Dermis microvascular lymphatic vessel endothelial cell (primary cell): Measurements from ENCODE around the gene TNFRSF12A. TPM values are rescaled to one million over a fixed set of nuclear protein-coding genes. Genes with fewer than 3 reads are reported as not detected.

ENCODE experiments used
- DNase-seq, 2 donors: peaks; one replicate each; pipeline versions ENCODE4 v3.0.0 to v3.0.0-alpha.2; 2010; ENCODE audit warnings: low read depth in 2 of 2
- total RNA-seq: library from RNA; depleted of rRNA; stranded (reverse); fragments of >200 nt; gene quantifications from 2 replicates; pipeline ENCODE4 v1.2.1, GENCODE V29; 2014

TNFRSF12A gene
- total RNA-seq, 1 donor from 2014 or later: 39.8 TPM

DNA sequence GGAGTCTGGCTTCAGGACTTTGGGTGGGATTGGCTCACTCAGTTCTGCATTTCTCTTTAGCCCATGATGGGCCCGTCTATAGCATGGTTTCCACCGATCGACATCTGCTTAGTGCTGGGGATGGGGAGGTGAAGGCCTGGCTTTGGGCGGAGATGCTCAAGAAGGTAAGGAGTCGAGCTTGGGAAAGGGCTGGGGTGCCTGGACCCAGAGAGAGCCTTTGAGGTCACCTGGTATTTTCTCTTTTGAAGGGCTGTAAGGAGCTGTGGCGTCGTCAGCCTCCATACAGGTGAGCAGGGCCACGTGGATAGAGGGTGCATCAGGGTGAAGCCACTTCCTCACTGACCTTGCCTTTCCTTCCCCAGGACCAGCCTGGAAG lies 5.8 kb downstream of the TNFRSF12A start:
- DNase-seq: no peak

DNA sequence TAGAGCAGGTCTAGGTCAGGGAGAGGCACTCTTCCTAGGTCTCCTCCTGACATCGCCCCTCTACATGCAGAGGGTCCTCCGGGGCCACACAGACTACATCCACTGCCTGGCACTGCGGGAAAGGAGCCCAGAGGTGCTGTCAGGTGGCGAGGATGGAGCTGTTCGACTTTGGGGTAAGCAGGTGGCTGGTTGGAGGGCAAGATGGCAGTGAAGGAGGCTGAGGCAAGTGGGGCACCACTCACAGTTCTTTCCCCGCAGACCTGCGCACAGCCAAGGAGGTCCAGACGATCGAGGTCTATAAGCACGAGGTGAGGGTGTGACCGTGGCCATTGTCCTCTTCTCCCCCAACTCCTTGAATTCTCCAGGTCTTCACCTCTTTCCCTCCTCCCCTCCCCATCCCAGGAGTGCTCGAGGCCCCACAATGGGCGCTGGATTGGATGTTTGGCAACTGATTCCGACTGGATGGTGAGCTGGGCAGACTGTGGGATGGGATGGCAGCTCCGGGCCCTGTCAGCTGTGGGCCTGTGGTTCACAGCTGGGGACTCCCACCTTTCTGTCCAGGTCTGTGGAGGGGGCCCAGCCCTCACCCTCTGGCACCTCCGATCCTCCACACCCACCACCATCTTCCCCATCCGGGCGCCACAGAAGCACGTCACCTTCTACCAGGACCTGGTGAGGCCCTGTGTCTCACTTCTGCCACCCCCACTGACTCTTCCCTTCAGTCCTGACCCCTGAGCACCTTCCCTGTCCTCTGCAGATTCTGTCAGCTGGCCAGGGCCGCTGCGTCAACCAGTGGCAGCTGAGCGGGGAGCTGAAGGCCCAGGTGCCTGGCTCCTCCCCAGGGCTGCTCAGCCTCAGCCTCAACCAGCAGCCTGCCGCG lies 6.7 kb downstream of the TNFRSF12A start:
- no peak for DNase-seq

DNA sequence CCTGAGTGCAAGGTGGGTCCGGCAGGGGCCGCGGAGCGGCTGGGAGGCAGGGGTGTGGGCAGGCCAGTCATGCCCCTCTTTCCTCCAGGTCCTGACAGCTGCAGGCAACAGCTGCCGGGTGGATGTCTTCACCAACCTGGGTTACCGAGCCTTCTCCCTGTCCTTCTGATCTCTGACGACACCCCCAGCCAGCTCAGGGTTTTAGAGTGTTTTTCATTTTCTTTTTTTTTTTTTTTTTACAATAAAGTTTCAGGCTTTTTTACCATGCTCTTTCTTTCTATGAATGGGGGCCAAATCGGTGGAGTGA lies 7.3 kb downstream of the TNFRSF12A start:
- DNase-seq: no peak

DNA sequence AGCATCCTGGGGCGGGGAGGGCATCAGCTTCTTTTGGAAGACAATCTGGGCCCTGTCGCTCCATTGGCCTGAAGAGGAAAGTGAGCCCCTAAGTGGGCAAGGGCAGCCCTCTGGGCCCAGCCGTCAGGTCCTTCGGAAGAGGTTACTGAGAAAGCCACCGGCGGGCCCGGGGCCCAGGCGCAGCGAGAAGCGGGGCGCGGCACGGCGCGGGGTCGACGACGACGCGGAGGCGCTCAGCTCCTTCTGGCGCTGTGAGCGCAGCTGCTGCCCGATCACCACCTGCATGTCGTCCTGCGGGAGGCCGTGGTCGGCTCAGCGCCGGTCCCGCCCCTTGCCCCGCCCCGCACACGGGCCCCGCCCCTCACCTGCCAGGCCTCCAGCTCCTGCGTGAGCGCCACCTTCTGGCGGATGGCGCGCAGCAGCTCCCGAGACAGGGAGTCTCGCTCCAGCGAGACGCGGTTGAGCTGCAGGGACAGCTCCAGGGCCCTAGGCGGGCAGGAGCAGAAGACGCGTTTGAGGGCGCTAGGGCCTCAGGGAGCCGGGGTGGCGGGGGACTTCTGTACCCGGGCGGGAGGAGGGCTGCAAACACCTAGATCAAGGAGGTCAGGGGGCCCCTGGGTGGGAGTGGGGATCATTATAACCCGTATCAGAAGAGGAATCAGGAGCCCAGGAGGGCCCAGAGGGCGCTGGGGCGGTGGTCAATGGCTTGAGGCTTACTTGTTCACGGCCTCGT lies 8.0 kb downstream of the TNFRSF12A start:
- DNase-seq: peak; percentile 43 to 80

DNA sequence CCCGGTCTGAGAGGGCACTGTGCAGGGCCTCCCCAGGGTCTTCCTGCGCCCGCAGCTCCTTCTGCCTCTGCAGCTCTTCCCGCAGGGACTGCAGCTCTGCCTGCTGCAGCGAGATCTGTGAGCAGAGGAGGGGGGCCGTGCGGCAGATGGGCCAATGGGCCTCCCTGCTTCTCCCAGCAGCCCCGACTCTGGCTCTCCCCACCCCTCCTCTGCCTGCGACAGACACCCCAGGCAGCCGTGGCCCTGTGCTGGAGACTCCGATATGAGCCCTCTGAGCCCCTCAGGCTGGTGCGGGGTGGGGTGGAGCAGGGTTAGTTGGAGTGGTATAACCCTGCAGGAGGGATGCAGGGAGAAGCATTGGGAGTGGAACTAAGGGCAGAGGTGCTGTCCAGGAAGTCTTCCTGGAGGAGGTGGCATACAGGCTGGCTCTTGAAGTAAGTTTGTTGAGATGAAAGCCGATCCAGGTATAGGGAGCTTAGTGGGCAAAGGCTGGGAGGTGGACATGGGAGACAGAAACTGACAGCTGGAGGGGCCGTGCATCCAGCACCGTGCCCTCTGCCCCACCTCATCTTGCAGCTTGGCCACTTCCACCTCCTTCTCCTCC lies 8.7 kb downstream of the TNFRSF12A start:
- no peak for DNase-seq

DNA sequence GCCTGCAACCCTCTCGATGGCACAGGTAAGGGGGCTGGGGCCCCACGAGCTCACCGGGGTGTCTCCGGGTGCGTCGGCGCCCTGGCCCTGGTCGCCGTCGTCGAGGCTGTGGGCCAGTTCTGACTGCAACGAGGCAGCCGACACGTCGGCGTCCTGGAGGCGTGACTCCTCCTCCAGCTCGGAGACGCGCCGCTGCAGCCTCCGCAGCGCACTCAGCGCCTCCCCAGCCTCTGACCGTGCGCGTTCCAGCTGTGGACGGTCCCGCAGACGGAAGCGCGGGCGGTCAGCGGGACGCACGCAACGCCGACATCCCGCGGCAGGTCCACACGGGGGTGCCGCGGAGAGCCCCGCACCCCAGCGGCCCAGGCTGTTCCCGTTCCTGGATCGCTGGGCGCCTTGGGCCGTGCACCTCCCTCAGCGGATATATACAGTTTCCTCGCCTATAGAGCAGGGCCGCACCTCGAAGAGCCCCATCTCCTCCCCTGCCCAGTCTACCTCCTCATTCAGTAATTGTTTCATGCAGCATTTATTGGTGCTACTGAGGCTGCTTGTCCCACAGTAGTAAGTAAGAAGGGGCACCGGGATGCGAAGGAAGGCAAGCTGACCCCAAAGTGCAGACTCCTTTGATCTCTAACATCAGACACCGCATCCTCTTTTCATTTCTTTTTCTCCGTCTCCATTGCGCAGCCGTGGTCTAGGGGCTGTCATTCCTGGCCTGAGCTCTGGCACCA lies 9.5 kb downstream of the TNFRSF12A start:
- no peak for DNase-seq

DNA sequence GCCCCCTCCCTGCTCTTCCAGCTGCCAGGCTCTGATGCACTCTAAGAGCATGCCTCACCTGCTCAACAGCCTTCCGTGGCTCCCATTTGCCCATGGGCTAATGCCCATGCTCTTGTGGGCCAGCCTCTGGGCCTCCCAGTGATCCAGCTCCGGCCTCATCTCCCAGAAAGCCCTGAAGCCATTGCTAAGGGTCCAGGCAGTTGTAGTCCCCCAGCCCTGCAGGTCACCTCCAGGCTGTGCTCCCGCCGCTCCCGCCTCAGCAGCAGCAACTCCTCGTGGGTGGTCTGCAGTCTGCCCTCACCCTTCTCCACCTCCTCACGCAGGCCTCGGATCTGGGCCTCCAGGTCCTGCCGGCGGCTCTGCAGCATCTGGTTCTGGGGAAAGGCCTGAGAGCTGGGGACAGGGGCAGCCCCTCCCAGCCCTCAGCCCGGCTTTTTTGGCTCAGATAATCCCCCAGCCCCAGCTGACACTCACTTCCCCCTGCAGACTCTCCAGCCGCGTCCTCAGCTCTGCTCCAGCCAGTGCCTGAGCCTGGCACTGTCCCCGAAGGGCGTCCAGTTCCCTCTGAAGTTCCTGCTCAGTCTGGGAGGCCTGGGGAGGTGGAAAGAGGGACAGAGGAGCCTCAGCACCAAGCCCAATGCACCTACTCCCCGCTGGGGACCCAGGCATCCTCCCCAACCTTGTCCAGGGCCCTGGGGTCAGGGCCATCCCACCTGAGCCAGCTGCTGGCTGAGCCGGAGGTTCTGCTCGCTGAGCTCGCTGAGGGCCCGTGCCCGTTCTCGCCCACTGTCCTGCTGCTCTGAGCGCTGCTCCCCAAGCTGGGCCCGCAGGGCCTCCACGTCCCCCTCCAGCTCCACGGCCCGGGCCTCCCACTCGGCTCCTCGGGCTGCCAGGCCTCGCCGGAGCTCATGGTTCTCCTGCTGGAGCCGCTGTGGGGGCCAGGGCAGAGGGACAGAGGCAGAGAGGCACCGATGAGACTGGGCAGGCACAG lies 10.3 kb downstream of the TNFRSF12A start:
- no peak for DNase-seq

DNA sequence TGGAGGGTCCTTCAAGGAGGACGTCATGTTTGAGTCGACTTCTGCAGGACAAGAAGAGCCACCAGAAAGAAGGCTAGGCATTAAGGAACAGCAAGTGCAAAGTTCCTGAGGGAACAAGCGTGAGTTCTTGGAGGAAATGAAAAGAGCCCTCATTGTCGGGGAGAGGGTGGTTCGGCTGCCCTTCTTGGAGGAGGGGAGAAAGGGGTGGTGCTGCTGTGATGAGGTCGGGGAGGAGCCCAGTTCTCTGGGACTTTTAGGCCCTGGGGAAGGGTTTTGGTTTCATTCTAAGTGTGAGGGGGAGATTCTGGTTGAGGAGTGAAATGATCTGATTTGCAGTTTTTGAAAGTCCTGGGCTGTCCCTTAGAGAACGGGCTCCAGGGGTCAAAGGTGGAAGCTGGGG lies 12.5 kb downstream of the TNFRSF12A start:
- no peak for DNase-seq

DNA sequence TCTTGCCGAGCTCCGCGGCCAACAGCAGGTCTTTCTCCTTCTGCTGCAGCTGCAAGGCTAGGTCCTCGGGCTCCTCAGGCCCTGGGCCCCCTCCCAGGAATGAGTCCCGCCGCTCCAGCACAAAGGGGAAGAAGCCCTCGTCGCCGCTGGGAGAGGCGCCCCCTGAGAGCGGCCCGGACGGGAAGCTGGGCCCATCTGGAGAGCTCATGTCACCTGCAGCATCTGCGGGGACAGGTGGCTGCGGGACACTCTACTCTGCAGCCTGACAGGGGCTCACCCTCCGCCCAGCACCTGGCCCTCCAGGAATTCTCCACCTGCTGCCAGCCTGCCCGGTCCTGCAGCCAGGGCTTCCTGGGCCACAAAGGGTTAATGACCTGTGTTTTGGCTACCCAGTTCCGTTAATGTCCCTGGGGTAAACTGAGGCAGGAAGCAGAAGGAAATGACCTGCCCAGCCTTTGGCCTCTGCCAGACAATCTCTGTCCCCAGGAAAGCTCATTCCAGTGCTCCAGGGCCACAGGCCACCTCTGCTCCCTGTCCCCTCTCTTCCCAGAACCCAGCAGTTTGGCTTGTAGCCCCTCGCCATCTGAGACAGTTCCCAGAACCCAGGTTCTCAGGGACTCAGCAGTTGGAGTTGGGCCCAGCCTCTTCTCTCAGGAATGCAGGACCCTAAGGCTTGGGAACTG lies 15.3 kb downstream of the TNFRSF12A start:
- no peak for DNase-seq

DNA sequence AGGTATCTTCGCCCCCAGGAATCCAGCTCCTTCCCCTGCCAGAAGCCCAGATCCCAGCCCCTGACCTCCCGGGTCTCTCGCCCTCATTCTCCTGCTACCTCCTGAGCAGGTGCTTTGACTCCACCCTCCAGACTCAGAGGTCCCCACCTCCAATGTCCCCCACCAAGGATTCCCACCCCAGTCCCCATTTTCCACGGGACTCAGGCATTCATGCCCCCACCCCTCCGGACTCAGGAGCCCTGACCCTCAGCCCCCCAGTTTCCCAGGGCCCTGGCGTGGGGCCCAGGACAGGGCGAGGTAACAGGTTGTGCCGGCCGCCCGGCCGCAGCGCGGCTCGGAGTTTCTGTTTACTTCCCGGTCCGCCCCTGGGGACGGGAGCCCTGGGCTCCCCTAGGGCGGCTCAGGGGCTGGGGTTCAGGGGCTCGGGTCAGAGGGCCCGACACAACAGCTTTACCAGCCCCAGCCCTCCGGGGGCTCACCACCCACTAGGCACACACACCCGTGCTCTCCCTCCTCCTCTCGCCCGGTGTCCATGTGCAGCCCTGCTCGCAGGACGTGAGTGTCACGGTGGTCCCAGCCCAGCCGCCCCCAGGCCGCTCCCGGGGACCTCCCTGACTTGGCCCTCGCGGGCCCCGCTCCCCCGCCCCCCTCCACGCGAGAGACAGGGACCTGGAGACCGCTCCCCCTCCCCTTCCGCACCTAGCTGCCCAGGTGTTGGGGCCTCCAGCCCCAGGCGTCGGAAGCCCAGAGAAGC lies 16.0 kb downstream of the TNFRSF12A start:
- no peak for DNase-seq

DNA sequence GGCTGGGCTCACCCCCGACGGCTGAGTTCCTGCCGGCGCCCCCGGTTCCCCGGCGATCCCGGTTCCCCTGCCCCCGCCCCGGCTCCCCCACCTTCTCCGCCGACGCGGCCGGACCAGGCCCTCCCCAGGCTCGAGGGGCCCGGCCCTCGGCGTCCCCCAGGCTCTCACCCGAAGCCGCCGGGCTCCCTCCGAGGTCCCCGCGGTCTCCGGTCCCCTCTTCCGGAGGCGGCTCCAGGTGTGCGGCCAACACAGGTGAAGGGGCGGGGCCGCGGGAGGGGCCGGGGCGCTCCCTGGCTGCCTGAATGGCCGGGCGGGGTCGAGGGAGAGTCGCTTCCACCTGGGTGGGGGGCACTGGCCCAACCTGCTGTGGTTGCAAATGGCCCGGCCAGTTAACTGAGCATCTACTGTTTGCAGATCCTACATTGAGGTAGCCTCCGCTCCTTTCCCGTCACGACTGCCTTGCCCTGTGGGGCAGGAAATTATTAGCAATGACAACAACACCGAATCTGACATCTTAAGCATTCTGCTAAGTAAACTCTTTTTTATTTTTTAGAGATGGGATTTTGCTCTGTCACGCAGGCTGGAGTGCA lies 16.7 kb downstream of the TNFRSF12A start, which contains the start of gene BICDL2:
Gene BICDL2, minus strand, starts transcription at position 219 of the 590 bp plus-strand sequence. CDS start 1,448 bp downstream, outside the sequence.
- no peak for DNase-seq

DNA sequence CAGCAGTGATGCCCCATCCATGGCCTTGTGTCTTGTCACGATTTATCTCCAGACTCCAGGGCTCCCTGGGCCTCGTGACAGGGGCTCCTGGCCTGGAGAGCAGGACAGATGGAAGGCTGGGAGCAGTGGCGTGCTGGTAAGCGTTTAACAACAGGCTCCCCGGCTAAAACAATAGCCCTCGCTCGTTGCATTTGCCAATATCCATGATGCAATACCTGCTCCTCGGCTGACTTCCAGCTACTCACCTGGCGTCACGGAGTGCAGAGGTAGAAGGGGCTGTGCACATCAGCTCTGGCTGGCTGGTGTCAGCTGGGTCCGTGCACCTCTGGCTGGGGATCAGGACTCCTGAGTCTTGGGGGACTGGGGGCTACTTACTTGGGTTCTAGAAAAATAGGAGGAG lies 18.1 kb downstream of the TNFRSF12A start:
- DNase-seq: no peak

DNA sequence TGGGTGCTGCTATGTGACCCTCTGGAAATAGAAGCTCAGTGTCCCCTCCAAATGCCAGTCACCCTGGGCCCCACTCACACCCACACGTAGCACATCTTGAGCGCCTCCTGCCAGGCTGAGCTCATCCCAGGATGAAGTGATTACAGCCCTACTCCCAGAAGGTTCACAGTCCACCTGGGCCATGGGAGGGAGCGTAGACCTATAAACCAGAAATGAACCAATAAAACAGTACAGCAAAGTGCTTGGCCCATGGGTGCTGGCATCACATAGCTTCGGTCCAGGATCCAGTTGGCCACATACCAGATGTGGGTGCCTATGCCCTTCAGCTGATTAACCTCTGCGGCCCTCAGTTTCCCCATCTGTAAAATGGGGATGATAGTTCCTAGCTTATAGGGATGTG lies 18.7 kb downstream of the TNFRSF12A start:
- DNase-seq: no peak

DNA sequence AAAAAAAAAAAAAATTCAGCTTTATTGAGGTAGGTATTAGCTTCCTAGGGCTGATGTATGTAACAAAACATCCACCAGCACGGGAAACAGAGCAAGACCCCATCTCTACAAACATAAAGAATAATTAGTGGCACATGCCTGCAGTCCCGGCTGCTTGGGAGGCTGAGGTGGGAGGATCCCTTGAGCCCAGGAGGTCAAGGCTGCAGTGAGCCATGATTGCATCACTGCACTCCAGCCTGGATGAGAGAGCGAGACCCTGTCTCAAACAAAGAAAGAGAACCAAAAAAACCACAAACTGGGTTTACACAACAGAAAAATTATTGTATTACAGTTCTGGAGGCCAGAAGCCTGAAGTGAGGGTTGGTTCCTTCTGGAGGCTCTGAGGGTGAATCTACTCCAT lies 22.2 kb downstream of the TNFRSF12A start:
- no peak for DNase-seq

DNA sequence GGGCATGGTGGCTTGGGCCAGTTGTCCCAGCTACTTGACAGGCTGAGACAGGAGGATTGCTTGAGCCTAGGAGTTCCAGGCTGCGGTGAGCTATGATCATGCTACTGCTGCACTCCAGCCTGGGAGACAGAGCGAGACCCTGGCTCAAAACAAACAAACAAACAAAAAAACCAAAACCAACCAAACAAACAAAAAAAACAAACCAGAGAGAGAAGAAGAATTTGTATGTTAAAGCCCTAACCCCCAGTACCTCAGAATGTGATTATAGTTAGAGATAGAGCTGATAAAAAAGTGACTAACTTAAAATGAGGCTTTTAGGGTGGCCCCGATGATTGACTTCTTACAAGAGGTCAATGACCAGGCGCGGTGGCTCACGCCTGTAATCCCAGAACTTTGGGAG lies 24.5 kb downstream of the TNFRSF12A start:
- DNase-seq: no peak

DNA sequence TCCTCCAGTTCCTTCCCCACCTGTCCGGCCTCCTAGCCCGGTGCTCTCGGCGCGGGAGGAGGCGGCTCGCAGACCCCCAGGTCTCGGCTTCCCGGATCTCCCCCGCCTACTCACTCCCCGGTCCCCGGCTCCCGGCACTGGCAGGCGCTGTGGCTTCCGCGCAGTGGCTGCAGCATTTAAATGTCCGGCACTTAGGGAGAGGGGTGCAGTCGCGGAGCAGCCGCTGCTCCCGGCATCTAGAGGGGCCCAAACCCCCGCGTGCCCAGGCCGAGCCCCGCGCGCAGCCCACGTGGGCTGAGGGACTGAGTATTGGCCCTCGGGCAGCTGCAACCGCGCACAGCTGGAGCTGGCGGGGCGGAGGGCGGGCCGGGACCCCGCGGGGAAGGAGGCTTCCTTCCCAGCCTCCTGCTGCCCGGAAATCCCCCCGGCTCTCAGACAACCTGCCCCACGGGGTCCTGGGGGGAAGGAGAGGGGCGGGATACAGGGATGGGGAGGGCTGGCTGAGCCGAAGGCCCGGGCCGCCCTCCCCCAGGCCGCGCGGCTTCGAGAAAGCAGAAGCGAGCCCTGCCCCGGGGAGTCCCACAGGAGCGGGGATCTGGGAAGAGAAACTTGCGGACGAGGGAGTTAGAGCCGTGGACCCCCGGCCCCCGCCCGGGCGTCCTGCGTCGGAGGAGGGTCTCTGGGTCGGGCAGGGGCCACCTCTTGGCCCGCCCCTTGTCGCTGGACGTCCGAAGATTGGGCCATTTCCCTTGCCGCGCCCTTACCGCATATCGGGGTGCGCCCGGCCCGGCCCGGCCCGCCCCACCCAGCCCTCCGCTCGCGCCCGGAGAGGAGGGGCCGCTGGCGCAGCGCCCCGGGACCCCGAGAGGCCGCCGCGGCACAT lies 25.8 kb downstream of the TNFRSF12A start, which contains the start of gene MMP25:
Gene MMP25, plus strand, starts transcription at position 804 of the 883 bp plus-strand sequence. CDS start 357 bp downstream, outside the sequence.
- DNase-seq: no peak

DNA sequence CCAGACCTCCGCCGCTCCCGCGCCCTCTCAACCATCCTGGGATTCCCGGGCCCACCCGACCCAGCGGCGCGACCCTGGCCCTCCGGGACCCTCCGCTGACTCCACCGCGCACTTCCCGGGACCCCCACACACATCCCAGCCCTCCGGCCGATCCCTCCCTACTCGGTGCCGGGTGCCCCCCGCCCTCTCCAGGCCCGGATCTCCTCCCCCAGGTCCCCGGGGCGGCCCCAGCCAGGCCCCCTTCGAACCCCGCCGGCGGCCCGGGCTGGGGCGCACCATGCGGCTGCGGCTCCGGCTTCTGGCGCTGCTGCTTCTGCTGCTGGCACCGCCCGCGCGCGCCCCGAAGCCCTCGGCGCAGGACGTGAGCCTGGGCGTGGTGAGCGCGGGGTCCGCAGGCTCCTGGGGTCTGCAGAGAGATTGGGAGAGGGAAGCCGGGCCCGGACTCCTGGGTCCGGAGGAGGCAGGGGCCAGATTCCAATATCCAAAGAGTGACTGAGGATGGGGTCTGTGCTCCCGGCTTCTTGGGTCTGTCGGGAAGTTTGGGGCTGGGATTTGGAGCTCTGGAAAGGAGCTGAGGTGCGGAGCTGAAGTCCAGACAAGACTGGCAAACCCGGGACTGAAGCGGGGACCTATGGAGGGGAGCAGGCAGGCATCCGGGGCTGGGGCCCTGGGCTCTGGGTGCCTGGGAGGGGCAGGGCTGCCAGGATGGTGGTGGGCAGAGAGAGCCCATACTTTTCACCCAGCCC lies 26.6 kb downstream of the TNFRSF12A start:
- DNase-seq: no peak
